Motor neuron (in vitro differentiated cells): Measurements from ENCODE around the gene SOBP. TPM values are rescaled to one million over a fixed set of nuclear protein-coding genes. Genes with fewer than 3 reads are reported as not detected.

Experiments used
- ATAC-seq, 8 experiments: fragments of 200-7000 bp; cut with Tn5 transposase; replicated peaks in 6 of 8; 2 replicates each; pipeline ENCODE4 v1.8.0; 2021; ENCODE audit warnings: mild to moderate bottlenecking in 8 of 8, moderate library complexity in 8 of 8
- H3K27ac ChIP-seq, 2 donors: fragments of 250-450 bp; sonication (Bioruptor Pico); 2 replicates each; pipeline ENCODE4 v1.9.0; 2021; ENCODE audit warnings: antibody characterized with exemption in 2 of 2, mild to moderate bottlenecking in 2 of 2, moderate library complexity in 1 of 2
- H3K4me1 ChIP-seq, 2 donors: fragments of 250-450 bp; sonication (Bioruptor Pico); replicated peaks in 1 of 2; 2 replicates each; pipeline ENCODE4 v1.6.1; 2021; ENCODE audit warnings: antibody characterized with exemption in 2 of 2, mild to moderate bottlenecking in 2 of 2, moderate library complexity in 1 of 2
- H3K4me3 ChIP-seq, 5 donors: fragments of 250-450 bp; sonication (Bioruptor Pico); 2 replicates each; pipeline ENCODE4 v1.9.0; 2021; ENCODE audit warnings: antibody characterized with exemption in 5 of 5, mild to moderate bottlenecking in 5 of 5, moderate library complexity in 4 of 5
- WGBS, 10 experiments: fragments of 450-650 bp; shearing (Covaris generic); methylation state at CpG; one replicate each; pipeline ENCODE4 v1.0.0; 2022; 5-methylcytosine and 5-hydroxymethylcytosine counted together
- in situ Hi-C, 9 experiments: fragments of 400-800 bp; cut with MboI; loops; one replicate each; pipeline ENCODE4 v1.15.0; 2021; ENCODE audit warnings: low sequenced_read_pairs in 9 of 9, low pct_unique_long_range_greater_than_20kb in 2 of 9; ENCODE audit not compliant: unreplicated experiment in 9 of 9
- total RNA-seq, 8 experiments: library from RNA; unstranded; fragments of 300-600 nt; gene quantifications; 2 replicates each; pipeline versions ENCODE4 v1.2.3 to v1.2.4, GENCODE V29; 2022

SOBP gene
- total RNA-seq, 8 experiments from 2014 or later: 1.2 to 42.5 (median 9.6) TPM

DNA sequence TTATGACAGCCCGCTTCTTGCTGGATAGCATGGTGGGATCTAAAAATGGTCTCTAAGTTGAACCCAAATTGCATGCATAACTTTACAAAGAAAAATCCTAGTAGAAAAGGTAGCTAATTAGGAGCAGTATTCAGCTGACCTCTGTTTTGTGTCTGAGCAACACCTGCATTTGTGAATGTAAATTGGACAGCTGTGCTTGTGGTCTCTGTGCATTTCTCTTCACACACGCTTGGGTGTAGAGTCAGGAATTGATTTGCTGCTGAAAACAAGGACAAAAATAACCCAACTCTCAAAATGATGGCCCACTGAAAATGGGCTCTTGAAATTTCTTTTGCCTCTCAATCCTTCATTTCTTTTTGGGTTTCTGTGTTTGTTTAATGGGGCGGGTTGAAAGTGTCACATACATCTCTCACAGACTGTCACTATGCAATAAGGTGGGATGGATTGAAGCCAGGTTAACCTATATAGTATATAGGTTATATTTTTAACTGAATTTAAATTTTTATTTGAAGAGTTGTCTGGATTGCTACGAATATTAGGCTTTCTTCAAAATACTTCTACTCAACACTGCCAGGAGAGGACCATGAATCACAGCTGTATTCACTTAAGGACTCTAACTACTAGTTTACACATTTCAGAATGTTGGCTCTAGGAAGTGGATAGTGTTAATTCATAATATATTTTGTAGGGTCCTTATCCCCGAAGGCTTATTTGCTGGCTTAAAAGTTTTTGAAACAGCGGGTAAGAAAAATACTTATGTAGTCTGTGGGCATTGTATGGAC lies 46.5 kb downstream of the SOBP start:
- ATAC-seq: peak in 2 of 8 experiments; percentile 59 to 72

DNA sequence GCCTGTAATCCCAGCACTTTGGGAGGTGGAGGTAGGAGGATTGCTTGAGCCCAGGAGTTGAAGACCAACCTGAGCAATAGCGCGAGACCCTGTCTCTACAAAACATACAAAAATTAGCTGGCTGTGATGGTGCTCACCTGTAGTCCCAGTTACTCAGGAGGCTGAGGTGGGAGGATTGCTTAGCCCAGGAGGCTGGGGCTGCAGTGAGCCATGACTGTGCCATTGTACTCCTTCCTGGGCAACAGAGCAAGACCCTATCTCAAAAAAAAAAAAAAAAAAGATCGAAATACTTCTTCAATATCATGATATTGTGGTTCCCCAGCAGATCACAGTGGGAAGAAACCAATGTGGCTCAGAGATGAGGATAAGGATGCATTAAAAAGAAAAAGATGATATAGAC lies 47.6 kb downstream of the SOBP start:
- H3K27ac ChIP-seq: no peak overlapping the region
- in situ Hi-C loops: no loop called here
- no peak overlapping the region for H3K4me3 ChIP-seq
- no peak for ATAC-seq
- peaks cover 63 to 74% of the 10 kb centered on the region in 2 donors for H3K4me1 ChIP-seq
- WGBS, 10 experiments: 33 to 100% (median 93%) methylated on average over 1 to 3 of the region's 3 CpGs; no CpG with 5 or more reads in 1 of the 10 experiments

More for the DNA sequence above, 46.5 kb downstream of the SOBP start:
- Histone ChIP-seq H3K4me3 (no peak overlapping the region), H3K4me1 (peaks cover 73 to 80% of the 10 kb centered on the region in 2 donors), H3K27ac (no peak overlapping the region)
- in situ Hi-C loops: no loop called here
- WGBS, 10 experiments: 34 to 83% (median 64%) methylated on average over 1 to 6 of the region's 6 CpGs

DNA sequence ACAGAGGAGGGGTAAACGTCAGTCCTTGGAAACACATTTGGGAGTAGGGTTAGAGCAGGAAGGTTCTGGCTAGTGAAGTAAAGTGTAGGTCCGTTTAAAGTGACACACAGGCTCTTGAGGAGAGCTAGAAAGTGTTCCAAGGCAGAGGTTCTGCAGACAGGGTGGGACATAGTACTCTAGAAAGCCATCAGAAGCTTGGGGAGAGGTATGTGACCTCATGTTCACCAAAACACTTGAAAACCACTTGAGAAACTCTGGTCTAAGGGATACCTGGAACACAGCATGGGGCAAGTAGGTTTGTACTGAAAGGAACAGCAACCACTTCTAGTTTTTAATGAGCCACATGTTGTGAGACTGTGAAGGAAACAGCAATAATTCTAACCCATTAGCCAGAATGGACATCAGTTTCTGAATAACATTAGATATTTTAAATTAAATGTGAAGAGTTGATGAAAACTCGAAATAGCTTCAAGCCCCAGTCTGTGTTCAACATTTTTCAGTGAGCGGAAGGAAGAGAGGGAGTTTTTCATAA lies 49.0 kb downstream of the SOBP start:
- in situ Hi-C loops: no loop called here
- H3K27ac ChIP-seq: peak overlapping the region; percentile 34 to 78
- peaks cover 55 to 65% of the 10 kb centered on the region in 2 donors for H3K4me1 ChIP-seq
- ATAC-seq: peak in 4 of 8 experiments; percentile 10 to 33 (median 13)
- WGBS, 10 experiments: 47 to 83% (median 71%) methylated on average over 1 to 3 of the region's 4 CpGs
- H3K4me3 ChIP-seq: no peak overlapping the region

DNA sequence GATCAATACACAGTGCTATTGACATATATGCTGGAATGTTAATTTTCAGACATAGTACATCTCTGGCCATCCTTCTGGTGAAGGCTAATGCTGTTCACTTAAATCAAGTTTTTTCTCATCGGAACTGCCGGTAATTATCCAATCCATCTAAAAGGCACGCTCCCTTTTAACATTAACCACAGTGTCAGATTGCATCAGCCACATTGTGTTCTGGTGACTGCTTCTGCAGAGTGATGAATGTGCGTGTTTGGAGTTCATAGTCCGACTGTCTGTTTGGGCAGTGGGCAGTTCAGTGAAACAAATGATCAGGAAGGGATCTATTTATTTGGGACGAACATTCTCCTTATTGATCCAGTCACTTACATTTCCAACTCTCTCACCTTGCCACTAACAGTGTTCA lies 49.5 kb downstream of the SOBP start:
- peak overlapping the region; percentile 60 to 78 for H3K27ac ChIP-seq
- in situ Hi-C loops: no loop called here

DNA sequence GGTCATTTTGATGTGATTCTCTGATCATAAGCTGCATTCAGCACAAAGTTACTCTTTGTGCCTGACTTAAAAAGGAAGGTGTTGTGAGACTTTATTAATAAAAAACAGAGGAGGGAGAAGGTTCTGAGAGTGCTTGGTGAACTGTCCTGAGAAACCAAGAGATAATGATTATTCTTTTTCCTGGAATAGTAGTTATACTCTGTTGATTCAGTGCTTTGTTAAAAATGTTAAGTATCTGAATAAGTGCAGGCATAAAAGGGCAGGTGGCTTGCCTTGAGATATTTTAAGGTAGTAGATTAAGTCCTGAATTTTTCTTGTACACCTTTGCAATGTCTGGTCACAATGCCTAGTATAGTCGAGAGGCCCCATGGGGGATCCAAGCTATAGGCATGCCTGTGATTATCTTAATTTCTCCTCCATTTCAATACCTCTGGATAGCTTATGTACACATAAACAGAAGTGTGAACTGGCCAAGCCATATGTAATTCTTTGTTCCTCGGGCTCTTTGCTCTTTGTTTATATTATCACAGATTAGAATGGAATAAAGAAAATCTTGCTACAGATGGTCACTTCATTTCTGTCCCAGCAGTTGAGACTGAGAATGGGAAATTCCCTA lies 50.0 kb downstream of the SOBP start:
- ATAC-seq: peak in 6 of 8 experiments; percentile 3 to 27 (median 14)
- 14 to 57% (median 40%) methylated on average over 1 to 2 of the region's 2 CpGs; no CpG with 5 or more reads in 1 of the 10 experiments for WGBS, 10 experiments
- no peak overlapping the region for H3K4me3 ChIP-seq
- in situ Hi-C loops: no loop called here
- peaks cover 51 to 60% of the 10 kb centered on the region in 2 donors for H3K4me1 ChIP-seq
- peak overlapping the region; percentile 60 to 78 for H3K27ac ChIP-seq

More for the DNA sequence above, 49.5 kb downstream of the SOBP start:
- peak in 5 of 8 experiments; percentile 81 to 88 (median 86) for ATAC-seq
- no peak overlapping the region for H3K4me3 ChIP-seq
- WGBS, 10 experiments: 0 to 93% (median 1%) methylated on average over 1 to 6 of the region's 6 CpGs; no CpG with 5 or more reads in 2 of the 10 experiments
- H3K4me1 ChIP-seq: peaks cover 54 to 65% of the 10 kb centered on the region in 2 donors

DNA sequence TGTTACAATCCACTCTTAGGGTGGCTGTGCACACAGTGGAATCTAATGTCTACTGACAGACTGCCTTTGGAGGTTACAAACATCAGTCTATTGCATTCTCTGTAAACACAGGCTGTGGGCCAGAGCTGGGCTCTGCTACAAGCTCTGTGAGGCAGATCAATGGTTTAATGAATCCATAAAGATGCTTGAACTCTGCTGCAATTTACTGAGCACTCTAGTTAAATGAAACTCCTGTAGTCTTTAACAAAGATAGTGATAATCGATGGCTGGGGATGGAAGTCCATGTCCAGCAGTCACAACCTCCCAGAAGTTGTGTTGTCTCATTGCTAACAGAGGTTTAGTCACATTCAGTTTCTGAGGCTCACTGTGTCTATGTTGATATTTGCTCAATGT lies 50.5 kb downstream of the SOBP start:
- ATAC-seq: peak in 6 of 8 experiments; percentile 32 to 79 (median 68)
- WGBS, 10 experiments: 33 to 100% (median 70%) methylated on average over 1 of the region's 1 CpG; no CpG with 5 or more reads in 4 of the 10 experiments
- H3K4me3 ChIP-seq: no peak overlapping the region
- H3K4me1 ChIP-seq: peaks cover 49 to 55% of the 10 kb centered on the region in 2 donors
- in situ Hi-C loops: no loop called here
- peak overlapping the region; percentile 60 to 78 for H3K27ac ChIP-seq

DNA sequence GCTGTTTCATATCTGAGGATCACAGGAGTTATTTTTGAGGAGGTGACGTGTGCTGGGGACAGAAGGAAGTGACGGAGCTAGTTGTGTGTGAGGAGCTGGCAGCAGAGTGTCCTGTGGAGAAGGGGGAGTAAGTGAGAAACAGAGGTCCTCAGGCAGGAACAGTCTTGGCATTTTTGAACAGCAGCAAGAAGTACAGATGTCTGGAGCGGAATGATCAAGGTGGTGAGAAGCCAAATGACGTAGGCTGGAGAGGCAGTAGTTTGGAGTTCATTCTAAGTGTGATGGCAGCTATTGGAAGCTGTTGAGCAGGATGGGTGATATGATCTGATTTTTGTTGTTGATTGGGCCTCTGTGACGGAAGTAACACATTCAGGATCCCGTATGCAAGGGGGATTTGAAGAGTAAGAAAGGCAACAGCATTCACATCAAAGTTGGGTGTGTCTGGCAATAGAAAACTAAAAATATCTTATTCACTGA lies 52.3 kb downstream of the SOBP start:
- peaks cover 33 to 46% of the 10 kb centered on the region in 2 donors for H3K4me1 ChIP-seq
- in situ Hi-C loops: no loop called here
- peak in 3 of 8 experiments; percentile 71 to 92 (median 79) for ATAC-seq
- no peak overlapping the region for H3K4me3 ChIP-seq
- 0 to 100% (median 93%) methylated on average over 2 to 6 of the region's 6 CpGs for WGBS, 10 experiments
- H3K27ac ChIP-seq: no peak overlapping the region

DNA sequence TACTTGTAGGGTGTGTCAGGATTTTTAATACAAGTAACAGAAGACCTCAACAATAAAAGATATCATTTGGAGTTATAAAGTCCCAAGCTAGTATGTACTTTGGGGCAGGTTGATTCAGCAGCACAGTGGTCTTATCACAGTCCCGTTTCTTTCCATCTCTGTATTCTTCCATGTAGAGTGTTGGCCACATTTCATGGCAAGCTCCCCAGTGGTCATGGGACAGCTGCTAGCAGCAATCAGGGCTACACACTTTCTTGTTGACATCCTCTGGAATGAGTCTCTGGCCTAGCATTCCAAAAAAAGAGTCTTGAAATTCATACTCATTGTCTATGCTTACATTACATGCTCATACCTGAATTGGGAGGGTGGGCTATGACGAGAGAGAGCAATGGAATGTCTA lies 53.2 kb downstream of the SOBP start:
- Histone ChIP-seq H3K4me1 (peaks cover 33 to 46% of the 10 kb centered on the region in 2 donors), H3K27ac (no peak overlapping the region), H3K4me3 (no peak overlapping the region)
- 59 to 100% (median 96%) methylated on average over 1 to 2 of the region's 2 CpGs; no CpG with 5 or more reads in 4 of the 10 experiments for WGBS, 10 experiments
- in situ Hi-C loops: no loop called here
- ATAC-seq: peak in 2 of 8 experiments; percentile 18 to 30

DNA sequence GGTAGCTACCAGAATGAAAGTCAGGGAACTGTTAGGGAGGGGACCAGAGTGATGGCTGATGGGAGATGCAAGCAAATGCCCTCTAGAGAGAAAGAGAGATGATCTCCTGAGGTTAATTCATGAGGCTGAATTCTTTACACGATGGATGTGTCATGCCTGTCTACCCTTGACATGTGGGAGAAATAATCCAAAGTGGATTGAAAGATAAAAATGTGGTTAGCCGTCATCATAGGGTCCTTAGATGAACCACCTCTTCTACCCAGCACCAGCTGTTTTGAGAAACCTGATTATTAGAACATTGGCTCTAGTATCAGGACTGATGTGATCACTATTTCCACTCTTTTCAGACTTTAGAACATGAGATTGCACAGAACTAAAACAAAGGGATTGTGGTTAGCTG lies 53.6 kb downstream of the SOBP start:
- in situ Hi-C loops: no loop called here
- Histone ChIP-seq H3K4me3 (no peak overlapping the region), H3K4me1 (peaks cover 29 to 41% of the 10 kb centered on the region in 2 donors), H3K27ac (no peak overlapping the region)
- 17 to 100% (median 82%) methylated on average over 1 to 2 of the region's 2 CpGs; no CpG with 5 or more reads in 3 of the 10 experiments for WGBS, 10 experiments
- no peak for ATAC-seq

DNA sequence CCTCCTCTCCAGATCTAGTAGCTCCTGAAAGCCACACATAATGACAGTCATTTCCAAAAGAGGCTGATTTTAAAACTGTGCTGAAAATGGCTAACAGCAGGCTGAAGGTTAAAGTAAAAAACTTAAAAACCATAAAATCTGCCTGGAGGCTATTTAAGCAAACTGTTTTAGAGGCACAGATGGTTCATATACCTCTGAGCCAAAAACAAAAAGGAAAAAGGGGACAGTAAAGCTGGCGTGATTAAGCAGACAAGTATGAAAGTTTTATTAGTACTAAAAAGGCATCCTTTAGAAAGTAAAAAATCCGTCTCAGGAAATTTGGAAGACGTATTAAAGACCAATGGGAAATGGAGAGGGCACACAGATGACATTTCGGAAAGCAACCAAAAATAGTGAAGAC lies 55.8 kb downstream of the SOBP start:
- in situ Hi-C loops: no loop called here
- Histone ChIP-seq H3K4me1 (peaks cover 7 to 19% of the 10 kb centered on the region in 2 donors), H3K27ac (no peak overlapping the region), H3K4me3 (no peak overlapping the region)
- 59 to 100% (median 92%) methylated on average over 1 to 4 of the region's 4 CpGs for WGBS, 10 experiments
- ATAC-seq: no peak

DNA sequence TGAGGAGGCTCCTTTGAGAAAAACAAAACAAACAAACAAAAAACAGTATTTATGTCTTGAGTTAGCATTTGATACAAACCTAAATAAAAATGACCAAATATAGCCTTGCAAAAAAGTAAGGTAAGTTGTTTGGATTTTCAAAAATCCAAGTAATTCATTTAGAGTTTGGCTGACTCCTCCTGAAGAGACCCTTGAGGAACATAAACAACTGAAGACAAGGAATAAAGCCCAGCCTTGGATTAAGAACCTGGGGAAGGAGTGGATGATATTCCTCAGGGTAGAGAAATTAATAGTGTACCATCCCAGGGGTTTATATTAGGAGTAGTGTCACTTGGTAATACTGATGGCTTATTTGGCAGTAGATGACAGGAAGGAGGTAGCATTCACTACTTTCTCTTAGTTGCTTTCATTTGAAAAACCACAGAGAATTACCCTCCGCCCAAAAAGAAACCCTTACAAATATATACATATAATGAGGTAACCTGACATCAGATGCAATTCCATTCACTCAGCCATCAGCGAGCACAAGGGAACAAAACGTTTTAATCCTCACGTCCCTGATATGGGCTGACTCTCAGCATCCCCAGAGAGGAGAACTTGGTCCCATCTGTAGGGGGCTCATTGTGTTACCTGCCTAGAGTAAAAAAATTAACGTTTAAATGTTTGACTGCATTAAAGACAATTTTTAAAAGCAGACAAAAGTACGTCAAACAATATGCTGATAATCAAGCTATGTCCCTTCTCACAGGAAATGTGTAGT lies 57.0 kb downstream of the SOBP start:
- WGBS, 10 experiments: 57 to 93% (median 70%) methylated on average over 2 to 6 of the region's 6 CpGs
- no peak for ATAC-seq
- in situ Hi-C loops: no loop called here
- Histone ChIP-seq H3K4me3 (no peak overlapping the region), H3K4me1 (peaks cover 3 to 8% of the 10 kb centered on the region in 2 donors), H3K27ac (no peak overlapping the region)

DNA sequence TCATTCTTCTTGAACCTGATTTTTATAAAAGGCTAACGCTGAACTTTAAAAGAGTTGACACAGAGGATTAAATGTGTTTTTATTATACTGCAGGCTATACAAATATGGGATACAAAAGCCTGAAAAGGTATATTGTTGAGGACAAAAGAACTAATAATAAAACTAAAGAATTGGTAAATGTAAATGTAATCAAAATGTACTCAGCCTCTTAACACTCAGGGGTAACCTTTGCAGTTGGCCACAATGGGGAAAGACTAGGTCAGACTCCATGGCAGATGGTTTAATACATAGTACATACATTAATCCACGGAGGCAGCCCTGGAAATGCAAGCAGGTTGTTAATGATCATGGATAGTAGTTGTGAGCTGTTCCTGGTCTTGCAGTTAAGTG lies 57.5 kb downstream of the SOBP start:
- Histone ChIP-seq H3K4me3 (no peak overlapping the region), H3K4me1 (peaks cover 3 to 7% of the 10 kb centered on the region in 2 donors), H3K27ac (no peak overlapping the region)
- WGBS, 10 experiments: 10 to 100% (median 57%) methylated on average over 1 to 2 of the region's 2 CpGs; no CpG with 5 or more reads in 1 of the 10 experiments
- no peak for ATAC-seq
- in situ Hi-C loops: no loop called here
